HG02852 (cell line): ENCODE data around the gene PIK3R3.

Experiments
- ATAC-seq: cut with Tn5 transposase; IDR thresholded peaks from one replicate; pipeline ENCODE4 v1.9.1; 2021; ENCODE audit warnings: mild to moderate bottlenecking, moderate library complexity; ENCODE audit not compliant: unreplicated experiment

Gene PIK3R3

DNA sequence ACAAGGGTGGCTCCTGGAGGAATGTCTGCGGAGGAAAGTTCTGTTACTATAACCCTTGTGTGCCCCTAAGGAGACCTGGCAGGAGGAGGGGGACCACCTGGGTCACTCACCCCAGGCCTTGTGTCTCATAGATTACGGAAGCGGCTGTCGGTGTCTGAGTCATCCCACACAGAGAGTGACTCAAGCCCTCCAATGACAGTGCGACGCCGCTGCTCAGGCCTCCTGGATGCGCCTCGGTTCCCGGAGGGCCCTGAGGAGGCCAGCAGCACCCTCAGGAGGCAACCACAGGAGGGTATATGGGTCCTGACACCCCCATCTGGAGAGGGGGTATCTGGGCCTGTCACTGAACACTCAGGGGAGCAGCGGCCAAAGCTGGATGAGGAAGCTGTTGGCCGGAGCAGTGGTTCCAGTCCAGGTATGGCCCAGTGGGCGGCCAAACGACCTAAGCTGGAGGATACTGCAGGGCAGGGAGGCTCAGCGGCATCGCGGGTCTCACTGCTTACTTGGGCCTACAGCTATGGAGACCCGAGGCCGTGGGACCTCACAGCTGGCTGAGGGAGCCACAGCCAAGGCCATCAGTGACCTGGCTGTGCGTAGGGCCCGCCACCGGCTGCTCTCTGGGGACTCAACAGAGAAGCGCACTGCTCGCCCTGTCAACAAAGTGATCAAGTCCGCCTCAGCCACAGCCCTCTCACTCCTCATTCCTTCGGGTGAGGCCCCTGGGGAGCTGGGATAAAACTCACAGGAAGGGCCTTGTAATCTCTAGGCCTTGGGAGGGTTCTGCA is 101.4 kb downstream of the PIK3R3 start:
- ATAC-seq, result no peak

DNA sequence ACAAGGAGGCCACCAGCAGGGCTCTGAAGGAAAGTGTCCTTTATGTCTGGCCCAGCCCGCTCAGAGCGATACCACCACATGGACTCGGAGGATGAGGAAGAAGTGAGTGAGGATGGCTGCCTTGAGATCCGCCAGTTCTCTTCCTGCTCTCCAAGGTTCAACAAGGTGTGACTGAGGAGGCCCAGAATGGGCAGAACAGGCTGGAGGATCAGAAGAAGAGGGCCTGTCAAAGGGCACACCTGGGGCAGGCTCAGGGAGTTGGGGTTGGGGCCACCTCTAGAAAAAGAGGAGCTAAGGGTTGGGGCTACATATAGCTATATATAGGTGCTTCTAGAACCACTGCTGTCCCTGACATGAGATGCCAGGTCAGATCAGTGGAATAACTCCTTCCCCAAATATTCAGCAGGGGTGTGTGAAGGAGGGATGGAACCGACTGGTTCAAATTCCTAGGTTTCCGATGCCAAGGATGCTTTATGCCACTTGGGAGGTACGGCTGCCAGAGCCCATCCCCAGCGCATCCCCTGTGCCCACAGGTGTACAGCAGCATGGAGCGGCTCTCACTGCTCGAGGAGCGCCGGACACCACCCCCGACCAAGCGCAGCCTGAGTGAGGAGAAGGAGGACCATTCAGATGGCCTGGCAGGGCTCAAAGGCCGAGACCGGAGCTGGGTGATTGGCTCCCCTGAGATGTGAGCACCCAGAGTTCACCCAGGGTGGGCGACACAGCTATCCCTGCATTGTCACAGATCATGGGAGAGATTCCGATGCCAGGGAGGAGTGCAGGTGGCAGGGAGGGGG is 102.2 kb downstream of the PIK3R3 start:
- no peak for ATAC-seq

DNA sequence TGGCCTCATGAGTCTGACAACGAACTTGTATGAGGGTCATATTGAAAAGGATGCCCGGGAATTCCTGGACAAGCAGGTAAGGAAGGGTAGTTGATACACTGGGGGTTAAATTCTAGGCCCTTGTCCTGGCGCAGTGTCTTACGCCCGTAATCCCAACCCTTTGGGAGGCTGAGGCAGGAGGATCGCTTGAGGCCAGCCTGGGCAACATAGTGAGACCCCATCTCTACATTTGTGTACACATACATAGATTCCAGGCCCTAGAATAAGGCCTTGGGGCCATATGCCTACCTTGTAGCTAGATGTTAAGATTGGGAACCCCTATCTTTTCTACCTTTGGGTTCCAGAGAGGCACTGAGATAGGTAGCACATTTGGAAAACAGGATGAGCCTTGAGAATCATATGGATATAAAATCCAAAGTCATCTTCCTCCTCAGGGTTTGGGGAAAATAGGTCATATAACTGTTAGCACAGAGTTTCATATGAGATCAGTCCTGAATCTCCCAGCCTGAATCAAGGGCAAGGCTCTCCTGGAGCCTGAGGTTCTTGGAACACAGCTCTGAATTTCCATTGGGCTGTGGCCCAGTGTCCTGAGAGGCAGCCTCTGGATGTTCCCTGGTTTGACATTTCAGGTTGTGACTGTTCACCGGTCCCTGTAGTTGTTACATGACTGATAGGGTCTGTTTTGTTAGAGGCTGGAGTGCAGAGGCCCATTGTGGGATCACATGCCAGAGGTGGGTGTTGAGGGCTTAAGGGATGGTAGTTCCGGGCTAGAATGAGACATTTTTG is 104.4 kb downstream of the PIK3R3 start:
- ATAC-seq, result no peak

DNA sequence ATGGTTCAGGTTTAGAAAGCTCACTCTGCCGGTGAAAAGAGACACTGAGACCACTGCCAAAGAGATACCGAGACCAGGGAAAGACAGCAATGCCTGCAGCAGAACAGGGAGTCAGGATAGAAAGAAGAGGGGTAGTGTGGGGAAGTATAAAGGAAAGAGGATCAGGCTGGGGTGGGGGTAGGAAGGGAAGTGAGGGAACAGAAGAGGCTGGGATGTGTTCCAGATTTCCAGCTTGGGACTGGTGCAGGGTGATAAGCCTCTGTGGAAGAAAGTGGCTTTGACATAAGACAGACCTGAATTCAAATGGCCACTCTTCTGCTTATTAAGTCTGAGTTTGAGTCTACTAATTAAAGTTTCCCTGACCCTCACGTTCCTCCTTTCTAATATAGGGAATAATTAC is 105.9 kb downstream of the PIK3R3 start:
- no peak for ATAC-seq

DNA sequence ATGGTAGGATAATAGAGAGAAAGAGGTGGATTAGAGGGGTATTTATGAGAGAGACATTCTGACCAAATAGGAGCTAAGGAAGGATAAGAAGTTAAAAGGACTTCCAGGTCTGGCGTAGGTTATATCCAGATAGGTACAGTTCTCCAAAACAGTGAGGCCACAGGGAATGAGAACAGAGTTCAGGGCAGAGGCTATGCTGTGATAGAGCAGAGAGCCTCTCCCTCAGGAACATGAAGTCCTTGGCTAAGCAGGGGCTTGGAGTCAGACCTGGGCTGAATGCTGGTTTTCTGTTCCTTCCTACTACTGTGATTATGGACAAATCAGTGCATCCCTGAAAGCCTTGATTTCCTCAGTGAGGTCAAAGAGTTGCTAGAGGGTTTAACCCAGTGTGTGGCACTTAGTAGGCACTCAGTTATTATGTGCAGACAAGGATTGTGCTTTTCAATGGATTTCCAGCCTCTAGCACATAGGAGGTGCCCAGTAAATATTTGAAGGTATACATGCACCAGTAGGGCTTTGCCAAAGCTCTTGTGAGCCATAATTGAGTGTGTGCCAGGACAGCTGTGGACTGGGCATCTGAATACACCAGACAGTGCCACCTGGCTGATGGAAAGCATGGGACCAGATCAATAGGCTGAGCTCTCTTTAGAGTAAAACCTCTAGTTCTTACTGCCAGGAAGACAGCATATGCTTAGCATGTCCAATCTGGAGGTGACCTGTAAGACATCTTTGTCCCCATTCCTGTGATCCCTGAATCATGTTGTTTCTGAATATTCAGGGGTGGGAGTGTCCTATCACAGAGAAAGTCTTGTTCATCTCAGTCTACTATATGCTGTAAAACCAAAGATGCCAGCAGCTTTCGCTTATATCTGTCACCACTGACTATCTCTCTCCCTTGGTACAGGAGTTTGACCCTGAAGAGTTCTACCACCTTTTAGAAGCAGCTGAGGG is 111.1 kb downstream of the PIK3R3 start:
- ATAC-seq, result no peak

DNA sequence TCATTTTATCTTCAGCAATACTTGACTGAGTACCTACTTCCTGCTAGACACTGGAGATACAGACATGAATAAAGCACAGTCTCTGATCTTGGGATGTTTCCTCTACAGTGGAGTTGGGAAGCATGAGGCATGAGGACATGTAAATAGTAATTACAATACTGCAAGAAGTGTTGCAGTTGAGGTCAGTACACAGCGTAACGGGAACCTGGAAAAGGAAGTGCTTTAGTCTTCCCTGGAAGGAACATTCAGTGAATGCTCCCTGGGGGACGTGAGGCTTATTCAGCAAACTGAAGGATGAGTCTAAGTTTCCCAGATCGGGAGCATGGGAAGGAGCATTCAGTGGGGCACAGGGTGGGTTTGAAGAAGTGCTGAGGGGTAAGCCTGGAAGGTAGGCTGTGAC is 112.4 kb downstream of the PIK3R3 start:
- ATAC-seq, result no peak

DNA sequence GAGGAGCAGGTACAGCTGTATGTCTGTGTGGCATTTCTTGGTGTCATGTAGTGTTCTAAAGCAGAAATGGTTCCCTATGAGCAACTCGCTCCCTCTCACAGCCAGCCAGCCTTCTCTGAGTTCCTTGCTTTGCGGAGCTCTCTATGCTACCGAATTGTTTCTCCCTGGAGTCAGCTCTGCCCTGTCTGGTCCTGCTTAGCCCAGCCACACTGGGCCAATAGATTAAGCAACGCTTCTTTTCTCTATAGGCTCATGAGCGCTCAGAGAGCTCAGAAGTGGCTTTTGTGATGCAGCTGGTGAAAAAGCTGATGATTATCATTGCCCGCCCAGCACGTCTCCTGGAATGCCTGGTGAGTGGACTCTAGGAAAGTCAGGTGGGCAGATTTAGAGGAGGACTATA is 113.1 kb downstream of the PIK3R3 start:
- no peak for ATAC-seq

DNA sequence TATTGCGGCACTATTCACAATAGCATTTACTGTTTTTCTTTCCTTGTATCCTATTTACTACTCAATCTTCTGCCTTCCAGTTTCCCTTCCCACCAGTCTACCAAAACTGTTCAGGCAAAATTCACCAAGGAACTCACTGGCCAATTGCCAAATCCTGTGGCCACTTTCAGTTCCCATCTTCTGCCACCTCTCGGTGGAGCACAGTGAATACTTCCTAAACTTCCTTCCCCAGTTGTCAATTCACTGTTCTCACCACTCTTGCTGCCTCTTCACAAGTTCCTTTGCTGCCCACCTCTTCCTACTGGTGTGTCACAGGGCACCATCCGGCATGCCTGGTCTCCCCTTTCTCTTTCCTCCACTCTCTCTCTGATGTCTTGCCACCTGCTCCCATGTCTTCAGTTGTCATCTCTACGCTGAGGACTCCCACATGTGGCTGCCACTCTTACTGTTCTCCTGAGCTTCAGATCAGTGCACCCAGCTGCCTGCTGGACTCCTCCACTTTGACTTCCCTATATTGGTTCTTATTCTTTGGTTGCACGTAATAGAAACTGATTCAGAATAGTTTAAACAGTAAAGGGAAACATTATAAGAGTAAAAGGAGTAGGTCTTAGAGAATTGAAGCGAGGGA is 114.4 kb downstream of the PIK3R3 start:
- no peak for ATAC-seq

DNA sequence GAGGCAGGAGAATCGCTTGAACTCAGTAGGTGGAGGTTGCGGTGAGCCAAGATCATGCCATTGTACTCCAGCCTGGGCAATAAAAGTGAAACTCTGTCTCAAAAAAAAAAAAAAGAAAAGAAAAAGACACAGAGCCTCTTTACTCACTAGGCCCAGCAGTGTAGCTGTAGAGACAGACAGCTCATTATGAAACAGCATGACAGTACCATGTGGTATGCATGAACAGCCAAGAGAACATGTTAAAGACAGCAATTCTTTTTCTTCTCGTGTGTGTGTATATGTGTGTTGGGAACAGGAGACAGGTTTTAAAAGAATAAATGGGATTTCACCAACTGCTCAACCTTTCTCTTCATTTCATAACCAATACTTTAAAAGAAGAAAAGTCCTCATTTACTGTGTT is 118.8 kb downstream of the PIK3R3 start:
- ATAC-seq, result no peak

DNA sequence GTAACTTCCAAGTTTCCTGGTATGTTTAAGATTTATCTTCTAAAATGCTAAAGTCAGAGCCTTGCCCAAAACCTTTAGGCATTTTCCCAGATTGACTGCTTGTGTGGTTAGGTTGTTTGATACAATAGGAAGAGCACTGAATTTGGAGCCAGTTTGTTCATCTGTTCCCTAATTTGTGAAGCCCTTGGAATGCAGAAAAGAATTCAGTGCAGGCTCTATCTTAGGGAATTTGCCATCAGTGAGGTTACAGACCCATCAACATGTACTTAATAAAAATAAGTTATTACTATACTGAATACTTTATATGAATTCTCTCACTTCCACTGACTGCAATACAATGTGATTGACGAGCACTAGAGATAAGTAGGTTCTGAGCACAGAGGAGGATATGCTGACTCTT is 120.2 kb downstream of the PIK3R3 start:
- no peak for ATAC-seq

DNA sequence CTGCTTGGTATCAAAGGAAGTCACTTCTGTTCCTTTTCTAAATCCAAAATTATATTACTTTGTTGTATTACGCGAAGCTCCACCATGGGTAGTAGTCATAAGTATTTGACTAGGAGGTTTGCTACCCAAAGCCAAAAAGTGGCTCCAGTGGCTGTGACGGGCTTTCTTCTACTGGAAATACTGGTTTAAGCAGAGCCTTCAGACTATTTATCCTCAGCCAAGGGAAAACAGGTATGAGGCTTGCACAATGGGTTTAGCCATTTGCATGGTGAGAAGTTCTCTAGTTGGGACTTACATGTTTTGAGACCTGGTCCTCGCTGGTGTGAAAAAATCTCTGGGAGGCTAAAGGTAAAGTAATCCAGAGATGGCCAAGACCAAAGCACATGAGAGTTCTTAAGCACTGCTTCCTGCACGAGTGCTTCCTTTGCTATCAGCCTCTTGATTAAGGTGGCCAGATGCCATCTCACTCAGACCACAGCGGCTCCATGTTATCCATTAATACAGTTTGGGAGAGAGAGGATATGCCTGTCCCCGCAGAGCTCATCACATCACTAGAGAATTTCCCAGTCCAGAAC is 121.2 kb downstream of the PIK3R3 start:
- ATAC-seq, result no peak

DNA sequence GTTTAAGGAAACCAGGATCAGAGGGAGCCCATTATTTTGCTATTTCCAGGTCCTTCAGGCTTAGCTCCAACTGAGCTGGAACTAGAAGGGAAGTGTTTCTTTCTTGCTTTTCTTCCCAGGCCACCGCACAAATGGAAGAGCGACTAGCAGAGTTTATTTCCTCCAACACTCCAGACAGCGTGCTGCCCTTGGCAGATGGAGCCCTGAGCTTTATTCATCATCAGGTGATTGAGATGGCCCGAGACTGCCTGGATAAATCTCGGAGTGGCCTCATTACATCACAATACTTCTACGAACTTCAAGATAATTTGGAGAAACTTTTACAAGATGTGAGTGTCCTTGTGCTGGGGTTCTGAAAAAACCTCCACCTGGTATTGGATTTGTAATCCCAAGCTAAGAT is 121.8 kb downstream of the PIK3R3 start:
- ATAC-seq, result no peak

DNA sequence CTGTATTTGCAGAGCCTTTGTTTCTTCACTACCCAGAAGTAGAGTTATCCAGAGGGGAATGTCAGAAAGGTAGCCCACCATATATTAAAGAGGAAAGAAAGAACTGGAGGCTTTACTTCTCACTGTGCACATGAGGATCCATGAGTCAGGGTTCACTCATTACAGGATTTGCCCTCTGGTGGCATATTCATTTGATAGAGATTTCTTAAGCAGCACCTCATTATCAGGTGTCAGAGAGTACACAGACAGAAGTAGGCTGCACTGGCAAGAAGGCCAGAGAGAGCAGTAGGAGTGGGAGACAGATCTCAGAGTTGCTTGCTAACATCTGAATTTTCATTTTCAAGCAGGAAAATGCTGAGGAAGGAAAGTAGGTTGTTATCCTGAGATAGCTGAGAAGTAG is 123.8 kb downstream of the PIK3R3 start:
- no peak for ATAC-seq

DNA sequence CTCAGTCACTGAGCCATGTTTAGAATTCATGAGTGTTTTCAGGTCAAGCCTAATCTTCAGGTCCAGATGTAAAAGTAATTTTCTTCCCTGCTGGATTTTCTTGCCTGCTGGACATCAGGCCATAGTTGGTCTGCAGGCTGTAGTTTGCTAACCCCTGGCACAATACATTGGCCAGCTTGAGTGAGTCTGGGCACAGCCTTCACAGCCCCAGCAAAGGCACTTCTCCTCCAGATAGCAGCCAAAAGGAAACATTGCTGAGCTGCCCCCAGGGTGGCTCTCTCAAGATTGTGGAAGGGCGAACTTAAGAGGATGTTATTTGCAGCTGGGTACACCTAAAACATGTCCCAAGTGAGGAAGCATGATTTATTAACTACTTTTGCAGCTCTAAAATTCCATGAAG is 126.8 kb downstream of the PIK3R3 start:
- ATAC-seq, result no peak

DNA sequence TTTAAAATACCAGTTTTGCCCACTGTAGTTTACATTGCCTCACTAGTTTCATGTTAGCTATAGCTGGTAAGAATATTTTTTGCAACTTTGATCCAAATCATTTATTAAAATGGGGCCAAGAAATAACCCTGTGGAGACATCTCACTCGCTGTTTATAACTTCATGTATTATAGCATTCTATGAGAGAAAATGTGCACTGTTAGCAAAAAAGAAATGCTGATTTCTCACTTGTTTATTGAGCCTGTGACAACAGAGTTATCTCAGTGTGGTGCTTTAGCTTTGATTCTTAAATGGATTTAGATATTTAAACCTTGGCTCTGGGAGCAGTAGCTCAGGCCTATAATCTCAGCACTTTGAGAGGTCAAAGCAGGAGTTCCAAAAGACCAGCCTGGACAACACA is 127.9 kb downstream of the PIK3R3 start:
- ATAC-seq, result no peak

DNA sequence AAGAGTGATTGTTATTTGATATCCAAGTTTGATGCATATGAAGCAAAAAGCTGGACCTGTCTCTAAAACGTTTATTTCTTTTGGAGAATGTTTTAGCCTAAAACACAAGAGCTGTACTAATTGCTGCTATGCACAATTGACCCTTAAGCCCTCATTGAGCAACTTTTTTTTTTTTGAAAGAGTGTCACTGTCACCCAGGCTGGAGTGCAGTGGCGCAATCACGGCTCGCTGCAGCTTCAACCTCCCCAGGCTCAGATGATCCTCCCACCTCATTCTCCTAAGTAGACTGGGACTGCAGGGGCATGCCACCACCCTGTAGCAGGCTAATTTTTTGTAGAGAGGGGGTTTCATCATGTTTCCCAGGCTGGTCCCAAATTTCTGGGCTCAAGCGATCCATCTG is 129.1 kb downstream of the PIK3R3 start:
- no peak for ATAC-seq

DNA sequence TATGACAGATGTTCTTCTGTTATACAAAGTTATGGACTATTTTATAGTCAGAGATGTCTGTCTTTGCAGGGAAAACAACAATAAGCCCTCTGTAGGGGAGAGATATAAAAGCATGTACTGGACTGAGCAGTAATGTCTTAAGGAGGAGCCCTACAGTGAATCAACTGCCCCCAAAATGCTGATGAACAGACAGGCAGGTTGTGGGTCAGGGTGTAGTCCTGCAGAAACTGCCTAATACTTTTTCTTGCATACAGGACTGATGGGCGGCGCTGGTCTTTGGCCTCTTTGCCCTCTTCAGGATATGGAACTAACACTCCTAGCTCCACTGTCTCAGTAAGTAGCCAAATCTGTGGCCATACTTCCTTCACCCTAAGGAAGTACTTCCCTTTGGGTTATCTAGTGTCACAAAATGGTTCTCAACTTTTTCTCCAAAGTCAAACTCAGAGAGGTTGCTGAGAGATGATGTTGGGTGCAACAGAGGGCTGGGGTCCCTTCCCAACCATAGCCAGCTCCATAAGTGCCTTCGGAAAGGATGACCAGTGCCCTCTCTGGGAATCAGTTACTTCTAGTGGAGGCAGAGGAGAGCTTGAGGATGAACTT is 129.8 kb downstream of the PIK3R3 start:
- no peak for ATAC-seq

DNA sequence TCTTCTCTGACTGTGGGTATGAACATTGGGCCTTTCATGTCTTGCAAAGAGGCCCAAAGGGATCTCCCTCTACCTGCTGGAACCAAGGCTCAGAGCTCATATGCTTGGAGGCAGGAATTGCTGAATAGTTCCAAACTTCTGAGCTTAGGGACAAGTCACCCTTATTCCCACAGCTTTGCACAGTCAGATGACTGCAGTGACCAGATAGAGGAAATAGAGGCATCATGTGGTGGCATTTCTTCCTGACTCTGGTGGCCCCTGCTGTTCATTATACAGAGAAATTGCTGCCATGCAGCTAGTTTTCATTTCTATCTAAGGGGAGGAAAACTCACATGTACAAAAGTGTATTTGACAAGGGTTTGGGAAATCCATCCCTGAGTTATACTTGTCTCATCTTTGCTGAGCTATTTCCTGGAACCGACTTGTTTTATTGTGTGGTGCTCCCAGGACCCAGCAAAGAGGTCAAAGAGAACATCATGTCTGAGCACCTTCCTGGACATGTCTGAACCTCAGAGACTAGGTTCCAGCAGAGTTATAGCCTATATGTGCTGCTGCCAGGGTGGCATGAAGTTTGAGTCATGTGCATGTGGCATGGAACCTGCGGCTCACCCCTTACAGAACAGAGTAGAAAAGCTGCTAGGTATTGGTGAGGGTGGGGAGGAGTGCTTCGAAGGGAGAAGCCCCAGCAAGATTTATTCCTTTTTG is 131.2 kb downstream of the PIK3R3 start:
- no peak for ATAC-seq

DNA sequence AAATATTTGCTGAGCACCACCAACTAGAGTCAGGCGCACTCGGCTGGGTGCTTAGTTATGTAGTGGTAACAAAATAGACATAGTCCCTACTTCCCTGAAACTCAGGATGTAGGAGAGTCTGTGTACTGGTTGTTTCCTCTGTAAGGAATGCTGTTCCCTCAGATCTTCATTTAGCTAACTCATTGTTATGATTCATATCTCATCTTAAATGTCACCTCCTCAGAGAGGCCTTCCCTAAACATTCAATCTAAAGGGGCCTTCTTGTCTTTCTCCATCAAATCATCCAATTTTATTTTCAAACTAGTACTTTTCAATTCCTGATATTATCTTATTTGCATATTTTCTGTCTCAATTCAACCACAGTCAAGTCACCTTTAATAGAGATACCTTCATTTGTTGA is 132.9 kb downstream of the PIK3R3 start:
- ATAC-seq, result no peak
